ENCODE measurements around the gene SPSB3.
"Not testable (repeated sequence)": the region's sequence is repeated elsewhere in the genome, so short reads cannot be mapped to it uniquely, and the experiment has no call there.

Gene SPSB3

GRCh38 chr16:1740781-1741490 lies 41.4 kb downstream of the SPSB3 start:
- Histone ChIP-seq H3K27me3 (replicated peaks; ENCODE audit: control insufficient read depth, insufficient read depth, low read length) (no peaks in the 10 kb centered on the region), H3K36me3 (ENCODE audit: control insufficient read depth, insufficient read depth, low read length, severe bottlenecking) (peaks cover 31% of the 10 kb centered on the region), H3K4me3 (ENCODE audit: low read length) (no peak overlapping the region), H3K9ac (ENCODE audit: low read length) (no peak overlapping the region), H3K4me1 (ENCODE audit: control insufficient read depth, insufficient read depth, low read length) (no peaks in the 10 kb centered on the region), H3K9me3 (ENCODE audit: control insufficient read depth, low read length) (no peaks in the 10 kb centered on the region)
- no peak for DNase-seq (ENCODE audit: low read depth)

GRCh38 chr16:1740234-1740633 lies 42.1 kb downstream of the SPSB3 start:
- no peak for DNase-seq (ENCODE audit: low read depth)
- H3K4me3 ChIP-seq (ENCODE audit: low read length) = no peak overlapping the region
- no peaks in the 10 kb centered on the region for H3K9me3 ChIP-seq (ENCODE audit: control insufficient read depth, low read length)
- no peaks in the 10 kb centered on the region for H3K4me1 ChIP-seq (ENCODE audit: control insufficient read depth, insufficient read depth, low read length)
- H3K27me3 ChIP-seq (replicated peaks; ENCODE audit: control insufficient read depth, insufficient read depth, low read length) = no peaks in the 10 kb centered on the region
- peaks cover 27% of the 10 kb centered on the region for H3K36me3 ChIP-seq (ENCODE audit: control insufficient read depth, insufficient read depth, low read length, severe bottlenecking)
- H3K9ac ChIP-seq (ENCODE audit: low read length) = no peak overlapping the region

GRCh38 chr16:1734816-1735215 lies 47.6 kb downstream of the SPSB3 start:
- Histone ChIP-seq H3K9me3 (ENCODE audit: control insufficient read depth, low read length) (no peaks in the 10 kb centered on the region), H3K4me3 (ENCODE audit: low read length) (no peak overlapping the region), H3K27me3 (replicated peaks; ENCODE audit: control insufficient read depth, insufficient read depth, low read length) (no peaks in the 10 kb centered on the region), H3K4me1 (ENCODE audit: control insufficient read depth, insufficient read depth, low read length) (no peaks in the 10 kb centered on the region), H3K36me3 (ENCODE audit: control insufficient read depth, insufficient read depth, low read length, severe bottlenecking) (peaks cover 34% of the 10 kb centered on the region), H3K9ac (ENCODE audit: low read length) (no peak overlapping the region)
- no peak for DNase-seq (ENCODE audit: low read depth)

GRCh38 chr16:1734123-1734522 lies 48.2 kb downstream of the SPSB3 start:
- H3K27me3 ChIP-seq (replicated peaks; ENCODE audit: control insufficient read depth, insufficient read depth, low read length) = no peaks in the 10 kb centered on the region
- H3K36me3 ChIP-seq (ENCODE audit: control insufficient read depth, insufficient read depth, low read length, severe bottlenecking) = peaks cover 40% of the 10 kb centered on the region
- H3K9ac ChIP-seq (ENCODE audit: low read length) = no peak overlapping the region
- no peak overlapping the region for H3K4me3 ChIP-seq (ENCODE audit: low read length)
- no peak for DNase-seq (ENCODE audit: low read depth)
- H3K9me3 ChIP-seq (ENCODE audit: control insufficient read depth, low read length) = no peaks in the 10 kb centered on the region
- H3K4me1 ChIP-seq (ENCODE audit: control insufficient read depth, insufficient read depth, low read length) = no peaks in the 10 kb centered on the region

GRCh38 chr16:1732551-1732987 lies 49.8 kb downstream of the SPSB3 start:
- not testable (repeated sequence) for H3K4me1 ChIP-seq (ENCODE audit: control insufficient read depth, insufficient read depth, low read length); H3K9me3 ChIP-seq (ENCODE audit: control insufficient read depth, low read length); H3K27me3 ChIP-seq (replicated peaks; ENCODE audit: control insufficient read depth, insufficient read depth, low read length); H3K9ac ChIP-seq (ENCODE audit: low read length); H3K4me3 ChIP-seq (ENCODE audit: low read length); DNase-seq (ENCODE audit: low read depth)
- H3K36me3 ChIP-seq (ENCODE audit: control insufficient read depth, insufficient read depth, low read length, severe bottlenecking) = peaks cover 52% of the 10 kb centered on the region

- DNase-seq (ENCODE audit: low read depth) = no peak
- Histone ChIP-seq H3K4me3 (ENCODE audit: low read length) (no peak overlapping the region), H3K9ac (ENCODE audit: low read length) (no peak overlapping the region), H3K27me3 (replicated peaks; ENCODE audit: control insufficient read depth, insufficient read depth, low read length) (no peaks in the 10 kb centered on the region), H3K36me3 (ENCODE audit: control insufficient read depth, insufficient read depth, low read length, severe bottlenecking) (peaks cover 55% of the 10 kb centered on the region), H3K9me3 (ENCODE audit: control insufficient read depth, low read length) (no peaks in the 10 kb centered on the region), H3K4me1 (ENCODE audit: control insufficient read depth, insufficient read depth, low read length) (no peaks in the 10 kb centered on the region)
Observed at GRCh38 chr16:1732071-1732470, 50.3 kb downstream of the SPSB3 start.

GRCh38 chr16:1731603-1732002 lies 50.8 kb downstream of the SPSB3 start:
- Histone ChIP-seq H3K36me3 (ENCODE audit: control insufficient read depth, insufficient read depth, low read length, severe bottlenecking) (peaks cover 58% of the 10 kb centered on the region), H3K27me3 (replicated peaks; ENCODE audit: control insufficient read depth, insufficient read depth, low read length) (no peaks in the 10 kb centered on the region), H3K9me3 (ENCODE audit: control insufficient read depth, low read length) (no peaks in the 10 kb centered on the region), H3K4me3 (ENCODE audit: low read length) (no peak overlapping the region), H3K9ac (ENCODE audit: low read length) (no peak overlapping the region), H3K4me1 (ENCODE audit: control insufficient read depth, insufficient read depth, low read length) (no peaks in the 10 kb centered on the region)
- no peak for DNase-seq (ENCODE audit: low read depth)

- Histone ChIP-seq H3K4me1 (ENCODE audit: control insufficient read depth, insufficient read depth, low read length) (no peaks in the 10 kb centered on the region), H3K9ac (ENCODE audit: low read length) (no peak overlapping the region), H3K36me3 (ENCODE audit: control insufficient read depth, insufficient read depth, low read length, severe bottlenecking) (peaks cover 63% of the 10 kb centered on the region), H3K9me3 (ENCODE audit: control insufficient read depth, low read length) (no peaks in the 10 kb centered on the region), H3K4me3 (ENCODE audit: low read length) (no peak overlapping the region), H3K27me3 (replicated peaks; ENCODE audit: control insufficient read depth, insufficient read depth, low read length) (no peaks in the 10 kb centered on the region)
- no peak for DNase-seq (ENCODE audit: low read depth)
Observed at GRCh38 chr16:1731073-1731472, 51.3 kb downstream of the SPSB3 start.

GRCh38 chr16:1729445-1729844 lies 52.9 kb downstream of the SPSB3 start:
- Histone ChIP-seq H3K4me3 (ENCODE audit: low read length) (no peak overlapping the region), H3K27me3 (replicated peaks; ENCODE audit: control insufficient read depth, insufficient read depth, low read length) (no peaks in the 10 kb centered on the region), H3K9ac (ENCODE audit: low read length) (no peak overlapping the region), H3K36me3 (ENCODE audit: control insufficient read depth, insufficient read depth, low read length, severe bottlenecking) (peaks cover 57% of the 10 kb centered on the region), H3K4me1 (ENCODE audit: control insufficient read depth, insufficient read depth, low read length) (no peaks in the 10 kb centered on the region), H3K9me3 (ENCODE audit: control insufficient read depth, low read length) (no peaks in the 10 kb centered on the region)
- DNase-seq (ENCODE audit: low read depth) = no peak

GRCh38 chr16:1729026-1729425 lies 53.3 kb downstream of the SPSB3 start:
- Histone ChIP-seq H3K27me3 (replicated peaks; ENCODE audit: control insufficient read depth, insufficient read depth, low read length) (no peaks in the 10 kb centered on the region), H3K9ac (ENCODE audit: low read length) (no peak overlapping the region), H3K9me3 (ENCODE audit: control insufficient read depth, low read length) (no peaks in the 10 kb centered on the region), H3K4me1 (ENCODE audit: control insufficient read depth, insufficient read depth, low read length) (no peaks in the 10 kb centered on the region), H3K4me3 (ENCODE audit: low read length) (no peak overlapping the region), H3K36me3 (ENCODE audit: control insufficient read depth, insufficient read depth, low read length, severe bottlenecking) (peaks cover 53% of the 10 kb centered on the region)
- no peak for DNase-seq (ENCODE audit: low read depth)

GRCh38 chr16:1727651-1728624 lies 54.4 kb downstream of the SPSB3 start:
- H3K9me3 ChIP-seq (ENCODE audit: control insufficient read depth, low read length) = no peaks in the 10 kb centered on the region
- peaks cover 4% of the 10 kb centered on the region for H3K4me1 ChIP-seq (ENCODE audit: control insufficient read depth, insufficient read depth, low read length)
- no peak overlapping the region for H3K4me3 ChIP-seq (ENCODE audit: low read length)
- H3K27me3 ChIP-seq (replicated peaks; ENCODE audit: control insufficient read depth, insufficient read depth, low read length) = no peaks in the 10 kb centered on the region
- H3K9ac ChIP-seq (ENCODE audit: low read length) = no peak overlapping the region
- peaks cover 42% of the 10 kb centered on the region for H3K36me3 ChIP-seq (ENCODE audit: control insufficient read depth, insufficient read depth, low read length, severe bottlenecking)
- DNase-seq (ENCODE audit: low read depth) = no peak

Measured in adipocyte (in vitro differentiated cells).